Natural killer cell (primary cell): ENCODE results near the gene LYPD6B. TPM values are rescaled to one million over a fixed set of nuclear protein-coding genes. Genes with fewer than 3 reads are reported as not detected.

ENCODE experiments used
- ATAC-seq, 3 donors: fragments of 150-1000 bp in 2 of 3; fragments of 200-7000 bp in 1 of 3; cut with Tn5 transposase; 1 replicate in 1 of 3; 2 replicates in 2 of 3; pipeline ENCODE4 v1.10.0; 2021; ENCODE audit warnings: mild to moderate bottlenecking in 2 of 3, moderate library complexity in 2 of 3
- DNase-seq, 2 donors: peaks; one replicate each; pipeline versions ENCODE4 v3.0.0 to v3.0.0-alpha.2; 2013 to 2021; ENCODE audit warnings: mixed read lengths in 1 of 2
- H3K27ac ChIP-seq: one replicate; pipeline ENCODE4 v1.5.1; 2013; ENCODE audit warnings: mild to moderate bottlenecking, low read length
- H3K27me3 ChIP-seq: one replicate; pipeline ENCODE4 v1.6.1; 2013; ENCODE audit warnings: low read length; ENCODE audit not compliant: control insufficient read depth, insufficient read depth
- H3K36me3 ChIP-seq: one replicate; pipeline ENCODE4 v1.6.1; 2013; ENCODE audit warnings: low read length; ENCODE audit not compliant: control insufficient read depth, insufficient read depth
- H3K4me1 ChIP-seq: one replicate; pipeline ENCODE4 v1.6.1; 2013; ENCODE audit warnings: low read length; ENCODE audit not compliant: control insufficient read depth, insufficient read depth
- H3K4me3 ChIP-seq: one replicate; pipeline ENCODE4 v1.5.1; 2013; ENCODE audit warnings: low read length
- H3K9me3 ChIP-seq: one replicate; pipeline ENCODE4 v1.6.1; 2013; ENCODE audit warnings: low read length; ENCODE audit not compliant: control insufficient read depth, insufficient read depth
- H3K27ac Mint-ChIP-seq, 2 donors: one replicate each; pipeline ENCODE4 v1.8.0; 2022; ENCODE audit warnings: mild to moderate bottlenecking in 2 of 2, mixed read lengths in 2 of 2, moderate library complexity in 1 of 2
- H3K27me3 Mint-ChIP-seq, 2 donors: one replicate each; pipeline ENCODE4 v1.8.0; 2022; ENCODE audit warnings: low read depth in 2 of 2, mixed read lengths in 2 of 2
- H3K36me3 Mint-ChIP-seq: one replicate; pipeline ENCODE4 v1.8.0; 2022; ENCODE audit warnings: mixed read lengths
- H3K4me1 Mint-ChIP-seq, 2 donors: one replicate each; pipeline ENCODE4 v1.8.0; 2022; ENCODE audit warnings: mixed read lengths in 2 of 2
- H3K4me3 Mint-ChIP-seq: one replicate; pipeline ENCODE4 v1.8.0; 2022; ENCODE audit warnings: mild to moderate bottlenecking, moderate library complexity, mixed read lengths
- H3K9me3 Mint-ChIP-seq, 2 donors: one replicate each; pipeline ENCODE4 v1.8.0; 2022; ENCODE audit warnings: mixed read lengths in 2 of 2
- CTCF ChIP-seq: fragments of 200-600 bp; IDR thresholded peaks from one replicate; pipeline ENCODE4 v1.8.0; 2022; ENCODE audit warnings: antibody characterized with exemption
- WGBS: methylation state at CpG from one replicate; pipeline ENCODE4 v1.1.7; 2013; ENCODE audit warnings: missing lambda C conversion rate; ENCODE audit not compliant: insufficient coverage; 5-methylcytosine and 5-hydroxymethylcytosine counted together
- intact Hi-C: fragments of 100-400 bp; cut with micrococcal nuclease; formaldehyde crosslinking; loops from one replicate; pipeline ENCODE4 v1.14.2; 2022
- total RNA-seq, 4 donors: library from RNA; stranded (reverse); fragments of 120-200 nt in 1 of 4; gene quantifications; one replicate each; pipeline versions ENCODE4 v1.2.3 to v1.2.4, GENCODE V29; 2013 to 2022

The LYPD6B gene
- total RNA-seq, 3 donors from 2014 or later (not counting 1 experiment from before 2014, with no cell fraction given): not detected

- H3K36me3 Mint-ChIP-seq: no peaks in the 10 kb centered on the region
- H3K9me3 Mint-ChIP-seq: no peaks in the 10 kb centered on the region
- H3K27ac Mint-ChIP-seq: no peak overlapping the region
- Histone ChIP-seq H3K36me3 (no peaks in the 10 kb centered on the region), H3K27ac (no peak overlapping the region), H3K4me1 (no peaks in the 10 kb centered on the region), H3K4me3 (no peak overlapping the region), H3K27me3 (no peaks in the 10 kb centered on the region), H3K9me3 (no peaks in the 10 kb centered on the region)
- intact Hi-C loops: no loop called here
- ATAC-seq: no peak
- H3K27me3 Mint-ChIP-seq: peaks cover 16 to 36% of the 10 kb centered on the region in 2 donors
- DNase-seq: no peak
- 80% methylated on average over 5 of the region's 7 CpGs for WGBS
- no peaks in the 10 kb centered on the region for H3K4me1 Mint-ChIP-seq
- no peak overlapping the region for H3K4me3 Mint-ChIP-seq
- TF ChIP-seq CTCF: no peak
These were observed 10.8 kb upstream of the LYPD6B start for GRCh38 chr2:149027590-149028250.

GRCh38 chr2:149028377-149028776 is 10.1 kb upstream of the LYPD6B start:
- Mint-ChIP-seq H3K27me3 (peaks cover 16 to 36% of the 10 kb centered on the region in 2 donors), H3K4me1 (no peaks in the 10 kb centered on the region), H3K27ac (no peak overlapping the region), H3K4me3 (no peak overlapping the region), H3K36me3 (no peaks in the 10 kb centered on the region), H3K9me3 (no peaks in the 10 kb centered on the region)
- 91% methylated on average over 6 of the region's 6 CpGs for WGBS
- DNase-seq: no peak
- Histone ChIP-seq H3K27me3 (no peaks in the 10 kb centered on the region), H3K4me3 (no peak overlapping the region), H3K27ac (no peak overlapping the region), H3K36me3 (no peaks in the 10 kb centered on the region), H3K9me3 (no peaks in the 10 kb centered on the region), H3K4me1 (no peaks in the 10 kb centered on the region)
- no peak for ATAC-seq
- intact Hi-C loops: no loop called here
- no peak for TF ChIP-seq CTCF

DNA sequence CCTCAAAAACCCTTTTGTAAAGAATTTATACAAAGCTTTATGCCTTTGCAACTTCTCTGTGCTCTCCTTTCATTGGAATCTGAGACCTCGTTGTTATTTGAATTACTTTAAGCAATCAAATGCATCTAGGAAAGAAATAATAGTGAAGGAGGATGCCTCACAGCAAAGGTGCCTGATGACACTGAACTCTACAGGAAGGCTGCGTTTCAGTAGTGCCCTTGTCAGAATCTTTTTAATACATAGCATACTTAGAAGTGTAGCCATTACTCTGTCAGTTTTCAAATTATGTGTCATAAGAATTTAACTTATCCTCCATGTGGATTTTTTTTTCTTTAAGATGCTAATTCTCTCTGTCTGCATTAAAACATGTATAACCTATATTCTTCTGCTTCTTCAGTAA is 9.6 kb upstream of the LYPD6B start:
- H3K4me3 ChIP-seq: no peak overlapping the region
- H3K36me3 Mint-ChIP-seq: no peaks in the 10 kb centered on the region
- no peak overlapping the region for H3K27ac Mint-ChIP-seq
- no peaks in the 10 kb centered on the region for H3K4me1 Mint-ChIP-seq
- 67% methylated on average over 2 of the region's 2 CpGs for WGBS
- ATAC-seq: no peak
- no peaks in the 10 kb centered on the region for H3K9me3 Mint-ChIP-seq
- no peaks in the 10 kb centered on the region for H3K27me3 ChIP-seq
- H3K4me3 Mint-ChIP-seq: no peak overlapping the region
- H3K27me3 Mint-ChIP-seq: peaks cover 20 to 36% of the 10 kb centered on the region in 2 donors
- no peak for DNase-seq
- intact Hi-C loops: no loop called here
- no peak for TF ChIP-seq CTCF
- H3K4me1 ChIP-seq: no peaks in the 10 kb centered on the region
- no peaks in the 10 kb centered on the region for H3K36me3 ChIP-seq
- H3K9me3 ChIP-seq: no peaks in the 10 kb centered on the region
- H3K27ac ChIP-seq: no peak overlapping the region
